Stimulated activated CD8-positive, alpha-beta memory T cell treated with anti-CD3 and anti-CD28 coated beads, Interleukin-4, amount 100 ng/mL, for 4 hours (primary cell): ENCODE results near the gene CAP1.

Experiments
- DNase-seq, 2 donors: peaks; one replicate each; pipeline ENCODE4 v3.0.0-alpha.2; 2020; ENCODE audit warnings: low read depth in 2 of 2, low spot score in 1 of 2

CAP1 gene

DNA sequence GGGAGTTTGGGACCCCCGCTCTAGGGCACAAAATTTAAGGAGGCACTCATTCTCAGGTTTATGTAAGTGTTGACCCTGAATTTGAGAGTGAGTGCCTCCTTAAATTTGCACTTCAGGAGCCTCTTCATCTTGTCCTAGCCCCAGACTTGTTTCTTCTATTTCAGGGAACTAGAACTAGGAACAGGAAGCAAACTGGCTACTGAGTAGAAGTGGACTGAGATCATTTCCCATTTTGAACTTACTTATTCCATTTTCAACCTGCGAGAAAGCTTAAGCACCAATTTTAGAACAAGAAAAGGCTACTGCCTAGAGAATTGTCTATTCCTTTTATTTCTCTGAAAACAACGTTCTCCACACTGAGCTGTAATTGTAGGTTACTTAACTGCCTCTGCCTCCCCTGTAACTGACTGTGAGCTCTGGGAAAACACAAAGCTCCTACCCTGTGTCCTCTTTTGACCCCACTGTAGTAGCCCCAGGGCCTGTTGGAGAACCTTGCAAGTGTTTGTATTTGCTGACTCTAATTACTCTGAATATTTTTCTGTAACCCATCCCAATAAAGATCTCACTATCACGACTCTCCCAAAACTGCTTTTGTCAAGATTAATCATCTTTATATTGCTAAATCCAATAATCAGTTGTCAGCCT lies 54.1 kb downstream of the CAP1 start:
- no peak for DNase-seq

- DNase-seq, result no peak
Observed at GRCh38 chr1:40095806-40096205, 55.3 kb downstream of the CAP1 start.

- DNase-seq, result no peak
Observed at GRCh38 chr1:40096646-40096976, 56.1 kb downstream of the CAP1 start.

DNA sequence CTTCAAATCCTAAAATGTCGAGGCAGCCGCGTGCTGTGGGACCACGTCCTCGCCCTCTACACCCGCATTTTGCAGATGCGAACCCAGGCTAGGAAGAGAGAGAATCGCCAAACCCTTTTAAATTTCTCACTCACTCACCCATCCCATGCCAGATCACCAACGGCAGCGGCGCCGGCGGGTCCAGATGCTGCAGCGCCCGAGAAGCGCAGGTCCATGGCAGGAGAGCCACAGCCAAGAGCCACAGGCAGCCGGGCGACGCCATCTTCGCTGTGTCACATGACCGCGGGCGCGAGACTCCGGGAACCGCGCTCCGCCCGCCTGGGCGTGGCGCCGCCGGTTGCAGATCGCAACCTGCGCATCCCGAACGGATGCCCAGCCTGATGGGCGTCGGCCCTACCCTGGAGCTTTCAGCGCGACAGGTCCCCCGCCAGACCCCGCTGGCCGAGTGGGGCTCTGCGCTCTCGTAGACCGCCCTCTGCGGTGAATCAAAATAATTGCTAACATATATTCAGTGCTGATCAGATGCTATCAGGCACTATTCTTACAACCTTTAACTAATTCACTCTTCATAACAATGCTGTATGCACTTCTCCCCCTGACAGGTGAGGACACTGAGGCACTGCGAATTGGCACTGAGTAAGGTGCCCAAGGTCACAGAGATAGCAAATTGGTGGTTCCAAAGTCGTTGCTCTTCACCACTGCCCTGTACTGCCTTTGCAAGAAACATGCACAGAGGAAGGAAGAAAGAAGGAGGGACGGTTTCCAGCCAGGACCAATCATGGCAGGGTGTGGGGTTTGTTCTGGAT lies 56.7 kb downstream of the CAP1 start, which contains the start of gene PPT1:
TSS of gene PPT1 (minus strand) at position 276 of the 806 bp plus-strand sequence. CDS start at position 262, 14 bp downstream.
- DNase-seq, result peak; percentile 42 to 51

- DNase-seq, result no peak
Observed at GRCh38 chr1:40102038-40102437, 61.5 kb downstream of the CAP1 start.

DNA sequence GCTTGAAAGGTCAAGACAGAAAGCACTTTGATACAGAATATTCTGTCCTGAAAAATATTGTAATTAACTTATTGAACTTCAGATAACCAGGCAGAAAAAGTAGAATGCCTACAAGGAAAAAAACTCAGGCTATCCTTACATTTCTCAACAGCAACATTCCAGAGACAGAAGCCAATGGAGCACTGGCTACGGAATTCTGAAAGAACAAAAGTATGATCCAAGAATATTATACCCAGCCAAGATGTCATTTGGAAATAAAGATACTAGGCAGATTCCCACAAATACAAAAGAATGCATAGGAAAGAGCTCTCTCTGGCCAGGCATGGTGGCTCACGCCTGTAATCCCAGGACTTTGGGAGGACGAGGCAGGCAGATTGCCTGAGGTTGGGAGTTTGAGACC lies 62.4 kb downstream of the CAP1 start:
- no peak for DNase-seq

GRCh38 chr1:40105028-40105427 lies 64.5 kb downstream of the CAP1 start:
- DNase-seq, result no peak

GRCh38 chr1:40107290-40107959 lies 66.9 kb downstream of the CAP1 start:
- DNase-seq, result no peak

GRCh38 chr1:40110389-40110788 lies 69.9 kb downstream of the CAP1 start:
- DNase-seq, result no peak

DNA sequence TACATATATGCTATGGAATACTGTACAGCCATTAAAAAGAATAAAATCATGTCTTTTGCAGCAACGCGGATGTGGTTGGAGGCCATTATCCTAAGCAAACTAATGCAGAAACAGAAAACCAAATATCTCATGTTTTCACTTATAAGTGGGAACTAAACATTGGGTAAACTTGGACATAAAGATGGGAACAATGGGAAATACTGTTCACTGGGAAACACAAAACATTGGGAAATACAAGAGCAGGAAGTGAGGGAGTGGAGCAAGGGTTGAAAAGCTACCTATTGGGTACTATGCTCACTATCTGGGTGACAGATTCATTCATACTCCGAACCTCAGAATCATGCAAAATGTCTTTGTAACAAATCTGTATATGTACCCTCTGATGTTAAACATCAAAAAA lies 73.9 kb downstream of the CAP1 start:
- DNase-seq, result no peak

DNA sequence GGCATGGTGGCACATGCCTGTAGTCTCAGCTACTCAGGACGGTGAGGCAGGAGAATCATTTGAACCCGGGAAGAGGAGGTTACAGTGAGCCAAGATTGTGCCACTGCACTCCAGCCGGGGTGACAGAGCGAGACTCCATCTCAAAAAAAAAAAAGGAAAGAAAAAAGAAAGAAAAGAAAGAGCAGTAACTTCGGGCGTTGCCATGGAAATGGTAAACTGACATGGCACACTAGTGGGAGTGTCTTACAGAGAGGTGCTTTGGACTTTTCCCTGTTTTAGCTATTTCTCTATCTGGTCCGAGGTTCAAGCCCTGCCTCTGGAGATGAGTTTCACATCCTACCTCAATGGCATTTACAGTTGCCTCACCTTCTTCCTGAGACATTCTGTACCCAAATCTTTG lies 79.6 kb downstream of the CAP1 start:
- DNase-seq, result no peak
